Measurements from ENCODE around the gene CDC42BPG. TPM values are rescaled to one million over a fixed set of nuclear protein-coding genes. Genes with fewer than 3 reads are reported as not detected.

The CDC42BPG gene
- total RNA-seq, 2 experiments from 2014 or later, result 0.42 to 1.3 TPM

- no peak for DNase-seq
- POLR2A ChIA-PET, result interaction anchor here (0.6 kb wide), 3 partner anchors 26 to 163 kb away, joined by 3 to 5 read pairs (median 3); no protein-coding TSS in a partner anchor
- CTCF ChIA-PET, result interaction anchor here (0.6 to 32.1 kb wide), 7 partner anchors 10 to 488 kb away, joined by 3 to 732 read pairs (median 5); partner anchors contain the start of genes ARL2, BATF2, CDC42BPG and EHD1
These were observed 25.2 kb upstream of the CDC42BPG start for GRCh38 chr11:64869571-64870175.

GRCh38 chr11:64868904-64869570, 24.6 kb upstream of the CDC42BPG start:
- POLR2A ChIA-PET, result interaction anchor here (0.6 kb wide), 1 partner anchor 26 kb away, joined by 3 read pairs; no protein-coding TSS in a partner anchor
- peaks cover 60% of the 10 kb centered on the region for H3K36me3 Mint-ChIP-seq (ENCODE audit: low read depth)
- no peaks in the 10 kb centered on the region for H3K27me3 Mint-ChIP-seq
- H3K27ac Mint-ChIP-seq, result peak overlapping the region; percentile 83
- peaks cover 86% of the 10 kb centered on the region for H3K4me1 Mint-ChIP-seq
- CTCF ChIA-PET, result interaction anchor here (0.6 to 32.1 kb wide), 8 partner anchors 10 to 488 kb away, joined by 3 to 732 read pairs (median 4); partner anchors contain the start of genes ARL2, BATF2, CDC42BPG and EHD1
- no peak for DNase-seq
- H3K9me3 Mint-ChIP-seq, result no peaks in the 10 kb centered on the region
- H3K4me3 Mint-ChIP-seq, result peak overlapping the region; percentile 62

More at GRCh38 chr11:64869571-64870175, 25.2 kb upstream of the CDC42BPG start:
- H3K27ac Mint-ChIP-seq, result peak overlapping the region; percentile 83
- H3K27me3 Mint-ChIP-seq, result no peaks in the 10 kb centered on the region
- peaks cover 64% of the 10 kb centered on the region for H3K36me3 Mint-ChIP-seq (ENCODE audit: low read depth)
- peaks cover 86% of the 10 kb centered on the region for H3K4me1 Mint-ChIP-seq
- H3K9me3 Mint-ChIP-seq, result no peaks in the 10 kb centered on the region
- peak overlapping the region; percentile 62 for H3K4me3 Mint-ChIP-seq

- CTCF ChIA-PET, result interaction anchor here (1.0 to 32.1 kb wide), 3 partner anchors 18 to 261 kb away, joined by 3 to 732 read pairs (median 232); partner anchors contain the start of genes CDC42BPG and EHD1
- no peaks in the 10 kb centered on the region for H3K9me3 Mint-ChIP-seq
- peak overlapping the region; percentile 81 for H3K27ac Mint-ChIP-seq
- H3K4me3 Mint-ChIP-seq, result peak overlapping the region; percentile 47
- H3K27me3 Mint-ChIP-seq, result no peaks in the 10 kb centered on the region
- peaks cover 54% of the 10 kb centered on the region for H3K36me3 Mint-ChIP-seq (ENCODE audit: low read depth)
- POLR2A ChIA-PET, result no interaction called here
- no peak for DNase-seq
- peaks cover 90% of the 10 kb centered on the region for H3K4me1 Mint-ChIP-seq
These were observed 23.5 kb upstream of the CDC42BPG start for GRCh38 chr11:64867748-64868462.

DNA sequence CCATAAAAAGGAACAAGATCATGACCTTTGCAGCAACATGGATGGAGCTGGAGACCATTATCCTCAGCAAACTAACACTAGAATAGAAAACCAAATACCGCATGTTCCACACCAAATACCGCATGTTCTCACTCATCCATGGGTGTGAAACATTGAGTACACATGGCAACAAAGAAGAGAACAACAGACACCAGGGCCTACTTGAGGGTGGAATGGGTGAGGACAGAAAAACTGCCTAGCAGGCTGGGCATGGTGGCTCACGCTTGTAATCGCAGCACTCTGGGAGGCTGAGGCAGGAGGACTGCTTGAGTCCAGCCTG, 21.7 kb upstream of the CDC42BPG start:
- no peak for DNase-seq
- peaks cover 54% of the 10 kb centered on the region for H3K36me3 Mint-ChIP-seq (ENCODE audit: low read depth)
- peak overlapping the region; percentile 98 for H3K27ac Mint-ChIP-seq
- CTCF ChIA-PET, result interaction anchor here (18.3 to 32.1 kb wide), 2 partner anchors 17 to 20 kb away, joined by 232 to 732 read pairs; partner anchors contain the start of genes CDC42BPG and EHD1
- POLR2A ChIA-PET, result no interaction called here
- H3K9me3 Mint-ChIP-seq, result no peaks in the 10 kb centered on the region
- H3K27me3 Mint-ChIP-seq, result no peaks in the 10 kb centered on the region
- H3K4me3 Mint-ChIP-seq, result no peak overlapping the region
- peaks cover 91% of the 10 kb centered on the region for H3K4me1 Mint-ChIP-seq

GRCh38 chr11:64865286-64866172, 21.1 kb upstream of the CDC42BPG start:
- peak overlapping the region; percentile 98 for H3K27ac Mint-ChIP-seq
- DNase-seq, result no peak
- H3K4me1 Mint-ChIP-seq, result peaks cover 91% of the 10 kb centered on the region
- H3K9me3 Mint-ChIP-seq, result no peaks in the 10 kb centered on the region
- CTCF ChIA-PET, result interaction anchor here (18.3 to 32.1 kb wide), 2 partner anchors 17 to 21 kb away, joined by 232 to 732 read pairs; partner anchors contain the start of genes CDC42BPG and EHD1
- H3K4me3 Mint-ChIP-seq, result peak overlapping the region; percentile 48
- no peaks in the 10 kb centered on the region for H3K27me3 Mint-ChIP-seq
- peaks cover 56% of the 10 kb centered on the region for H3K36me3 Mint-ChIP-seq (ENCODE audit: low read depth)
- POLR2A ChIA-PET, result no interaction called here

- H3K4me1 Mint-ChIP-seq, result peaks cover 92% of the 10 kb centered on the region
- ChIA-PET POLR2A (interaction anchor here (0.9 kb wide), 1 partner anchor 13 kb away, joined by 4 read pairs; no protein-coding TSS in a partner anchor), CTCF (interaction anchor here (0.6 to 32.1 kb wide), 5 partner anchors 16 to 847 kb away, joined by 3 to 732 read pairs (median 3); partner anchors contain the start of genes CDC42BPG and EHD1)
- no peak for DNase-seq
- peak overlapping the region; percentile 48 for H3K4me3 Mint-ChIP-seq
- H3K27ac Mint-ChIP-seq, result peak overlapping the region; percentile 98
- H3K27me3 Mint-ChIP-seq, result no peaks in the 10 kb centered on the region
- no peaks in the 10 kb centered on the region for H3K9me3 Mint-ChIP-seq
- peaks cover 59% of the 10 kb centered on the region for H3K36me3 Mint-ChIP-seq (ENCODE audit: low read depth)
These were observed 20.2 kb upstream of the CDC42BPG start for GRCh38 chr11:64864473-64865285.

GRCh38 chr11:64864135-64864472, 19.7 kb upstream of the CDC42BPG start:
- Mint-ChIP-seq H3K27ac (peak overlapping the region; percentile 98), H3K9me3 (no peaks in the 10 kb centered on the region), H3K4me3 (peak overlapping the region; percentile 48), H3K27me3 (no peaks in the 10 kb centered on the region), H3K36me3 (ENCODE audit: low read depth) (peaks cover 60% of the 10 kb centered on the region), H3K4me1 (peaks cover 92% of the 10 kb centered on the region)
- no peak for DNase-seq
- ChIA-PET POLR2A (interaction anchor here (0.9 kb wide), 1 partner anchor 14 kb away, joined by 4 read pairs; no protein-coding TSS in a partner anchor), CTCF (interaction anchor here (0.6 to 32.1 kb wide), 5 partner anchors 15 to 847 kb away, joined by 3 to 732 read pairs (median 3); partner anchors contain the start of genes CDC42BPG and EHD1)

DNA sequence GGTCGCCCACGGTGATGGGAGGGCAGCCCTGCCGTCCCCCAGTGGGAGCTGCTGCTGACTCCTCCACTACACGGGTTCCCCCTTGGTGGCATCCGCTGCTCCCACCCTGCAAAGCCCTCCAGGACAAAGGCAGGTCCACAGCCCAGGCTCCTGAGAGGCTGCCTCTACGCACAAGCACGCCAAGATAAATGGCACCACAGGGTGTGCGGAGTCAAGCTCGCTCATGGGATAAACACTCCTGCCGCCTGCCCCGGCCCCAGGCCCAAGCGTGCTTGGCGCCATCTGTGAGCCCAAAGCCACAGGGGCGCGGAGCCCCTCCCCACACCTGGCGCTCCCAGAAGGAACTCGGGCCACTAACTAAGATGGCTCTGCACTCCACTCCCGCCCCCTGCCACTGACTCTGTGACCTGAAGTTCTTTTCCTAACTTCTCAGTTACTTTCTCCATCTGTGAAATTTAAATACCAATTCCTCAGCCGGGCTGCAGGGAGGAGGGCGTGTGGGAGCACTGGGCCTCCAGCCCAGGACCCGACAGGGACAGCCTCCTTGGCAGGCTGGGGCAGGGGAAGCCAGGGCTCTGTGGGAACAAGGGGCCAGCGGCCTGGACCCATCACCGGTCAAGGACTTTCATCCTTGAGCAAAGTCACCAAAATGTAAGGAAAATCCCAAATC, 19.1 kb upstream of the CDC42BPG start:
- no peaks in the 10 kb centered on the region for H3K9me3 Mint-ChIP-seq
- ChIA-PET POLR2A (no interaction called here), CTCF (interaction anchor here (0.6 to 32.1 kb wide), 4 partner anchors 15 to 848 kb away, joined by 3 to 732 read pairs (median 118); partner anchors contain the start of genes CDC42BPG and EHD1)
- H3K36me3 Mint-ChIP-seq (ENCODE audit: low read depth), result peaks cover 60% of the 10 kb centered on the region
- no peaks in the 10 kb centered on the region for H3K27me3 Mint-ChIP-seq
- peaks cover 92% of the 10 kb centered on the region for H3K4me1 Mint-ChIP-seq
- peak overlapping the region; percentile 30 for H3K4me3 Mint-ChIP-seq
- peak overlapping the region; percentile 98 for H3K27ac Mint-ChIP-seq
- DNase-seq, result no peak

DNA sequence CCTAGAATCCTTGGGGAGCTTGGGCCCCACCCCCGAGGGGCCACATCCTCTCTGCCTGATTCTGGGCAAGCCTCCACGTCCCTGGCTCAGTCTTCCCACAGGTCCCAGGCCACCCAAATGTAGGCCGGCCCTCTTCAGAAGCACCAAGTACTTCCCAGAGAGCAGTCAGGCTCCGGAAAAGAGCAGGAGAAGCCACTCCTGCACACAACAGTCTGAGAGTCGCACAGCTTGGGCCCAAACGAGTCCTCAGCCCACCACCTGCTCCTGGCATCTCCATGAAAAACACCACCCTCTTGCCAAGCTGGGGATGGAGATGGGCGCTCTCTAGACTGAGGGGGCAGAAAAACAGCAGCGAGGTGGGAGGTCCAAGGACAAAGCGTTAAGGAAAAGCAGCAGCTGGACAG, 18.5 kb upstream of the CDC42BPG start:
- no peaks in the 10 kb centered on the region for H3K27me3 Mint-ChIP-seq
- H3K4me3 Mint-ChIP-seq, result peak overlapping the region; percentile 62
- H3K36me3 Mint-ChIP-seq (ENCODE audit: low read depth), result peaks cover 58% of the 10 kb centered on the region
- CTCF ChIA-PET, result interaction anchor here (18.3 to 32.1 kb wide), 2 partner anchors 14 to 23 kb away, joined by 232 to 732 read pairs; partner anchors contain the start of genes CDC42BPG and EHD1
- H3K4me1 Mint-ChIP-seq, result peaks cover 92% of the 10 kb centered on the region
- POLR2A ChIA-PET, result no interaction called here
- H3K9me3 Mint-ChIP-seq, result no peaks in the 10 kb centered on the region
- H3K27ac Mint-ChIP-seq, result peak overlapping the region; percentile 98
- DNase-seq, result no peak

DNA sequence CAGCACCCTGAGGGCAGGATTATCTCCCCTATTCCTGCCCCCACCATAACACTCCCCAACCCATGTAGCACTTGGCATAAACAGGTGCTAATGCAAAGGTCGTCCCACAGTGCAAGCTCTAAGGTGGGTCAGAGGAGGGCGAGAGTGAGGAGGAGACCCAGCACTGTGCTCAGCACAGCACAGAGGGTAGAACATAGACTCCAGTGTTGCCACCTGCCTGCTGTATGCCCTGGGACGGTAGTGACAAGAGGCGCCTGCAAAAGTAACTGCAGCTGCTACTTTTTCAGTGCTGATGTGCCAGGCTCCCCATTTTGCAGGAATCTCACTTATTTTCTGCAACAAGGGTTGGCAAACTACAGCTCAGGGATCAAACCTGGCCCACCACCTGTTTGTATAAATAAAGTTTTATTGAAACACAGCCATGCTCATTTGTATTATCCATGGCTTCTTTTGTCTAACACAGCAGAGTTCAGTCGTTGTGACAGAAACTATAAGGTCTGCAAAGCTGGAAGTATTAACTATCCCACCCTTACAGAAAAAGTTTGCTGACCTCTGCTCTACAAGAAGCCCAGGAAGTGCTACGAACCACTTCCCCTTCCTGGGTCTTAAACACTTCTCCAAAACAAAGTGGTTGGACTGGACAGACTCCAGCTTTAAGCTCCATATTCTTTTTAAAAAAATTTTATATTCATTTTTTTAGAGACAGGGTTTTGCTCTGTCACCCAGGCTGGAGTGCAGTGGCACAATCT, 16.9 kb upstream of the CDC42BPG start:
- peaks cover 59% of the 10 kb centered on the region for H3K36me3 Mint-ChIP-seq (ENCODE audit: low read depth)
- no peaks in the 10 kb centered on the region for H3K9me3 Mint-ChIP-seq
- POLR2A ChIA-PET, result no interaction called here
- CTCF ChIA-PET, result interaction anchor here (0.6 to 32.1 kb wide), 5 partner anchors 13 to 153 kb away, joined by 3 to 732 read pairs (median 6); partner anchors contain the start of genes ARL2, BATF2, CDC42BPG and EHD1
- H3K4me1 Mint-ChIP-seq, result peaks cover 94% of the 10 kb centered on the region
- H3K4me3 Mint-ChIP-seq, result peak overlapping the region; percentile 74
- DNase-seq, result no peak
- H3K27ac Mint-ChIP-seq, result peak overlapping the region; percentile 98
- no peaks in the 10 kb centered on the region for H3K27me3 Mint-ChIP-seq
